ENCODE results near the gene SRPK3. TPM values are rescaled to one million over a fixed set of nuclear protein-coding genes. Genes with fewer than 3 reads are reported as not detected.
A peak's percentile ranks its signal among the peaks of the same experiment; 100 is the strongest.

The SRPK3 gene
- total RNA-seq, 2 donors from 2014 or later = not detected

GRCh38 chrX:153763298-153763932, 17.4 kb upstream of the SRPK3 start:
- no peaks in the 10 kb centered on the region for H3K9me3 Mint-ChIP-seq
- peaks cover 0 to 4% of the 10 kb centered on the region in 2 donors for H3K27me3 Mint-ChIP-seq
- no peaks in the 10 kb centered on the region for H3K36me3 Mint-ChIP-seq
- peaks cover 0 to 9% of the 10 kb centered on the region in 2 donors for H3K4me1 Mint-ChIP-seq (ENCODE audit: low read depth in 2 of 2)
- no peak for ATAC-seq
- no peak overlapping the region for H3K4me3 Mint-ChIP-seq
- H3K27ac Mint-ChIP-seq = no peak overlapping the region
- DNase-seq (ENCODE audit: low spot score) = peak; percentile 48

GRCh38 chrX:153763989-153764755, 16.7 kb upstream of the SRPK3 start, which contains the start of gene PLXNB3:
TSS of gene PLXNB3 (plus strand) at chrX:153764249. CDS start at chrX:153765536, 1,287 bp downstream.
- H3K9me3 Mint-ChIP-seq = no peaks in the 10 kb centered on the region
- H3K27me3 Mint-ChIP-seq = peaks cover 0 to 4% of the 10 kb centered on the region in 2 donors
- peak; percentile 79 for DNase-seq (ENCODE audit: low spot score)
- H3K4me3 Mint-ChIP-seq = no peak within 1 kb of the TSS
- ATAC-seq = peak; percentile 88 to 89
- peaks cover 0 to 9% of the 10 kb centered on the region in 2 donors for H3K4me1 Mint-ChIP-seq (ENCODE audit: low read depth in 2 of 2)
- H3K36me3 Mint-ChIP-seq = no peaks in the 10 kb centered on the region
- no peak within 1 kb of the TSS for H3K27ac Mint-ChIP-seq

- DNase-seq (ENCODE audit: low spot score) (no peak), ATAC-seq (no peak)
- H3K36me3 Mint-ChIP-seq = no peaks in the 10 kb centered on the region
- peaks cover 0 to 4% of the 10 kb centered on the region in 2 donors for H3K27me3 Mint-ChIP-seq
- H3K4me1 Mint-ChIP-seq (ENCODE audit: low read depth in 2 of 2) = peaks cover 0 to 9% of the 10 kb centered on the region in 2 donors
- H3K4me3 Mint-ChIP-seq = no peak overlapping the region
- no peaks in the 10 kb centered on the region for H3K9me3 Mint-ChIP-seq
- H3K27ac Mint-ChIP-seq = no peak overlapping the region
These were observed 16.1 kb upstream of the SRPK3 start for GRCh38 chrX:153764786-153765137.

- peaks cover 0 to 9% of the 10 kb centered on the region in 2 donors for H3K4me1 Mint-ChIP-seq (ENCODE audit: low read depth in 2 of 2)
These were observed 15.4 kb upstream of the SRPK3 start for GRCh38 chrX:153765138-153766079.

GRCh38 chrX:153766098-153766817, 14.6 kb upstream of the SRPK3 start:
- ATAC-seq (no peak), DNase-seq (ENCODE audit: low spot score) (peak; percentile 54)
- Mint-ChIP-seq H3K4me1 (ENCODE audit: low read depth in 2 of 2) (peaks cover 0 to 9% of the 10 kb centered on the region in 2 donors), H3K27me3 (peaks cover 0 to 4% of the 10 kb centered on the region in 2 donors), H3K4me3 (no peak overlapping the region), H3K36me3 (no peaks in the 10 kb centered on the region), H3K9me3 (no peaks in the 10 kb centered on the region), H3K27ac (no peak overlapping the region)

More at GRCh38 chrX:153765138-153766079, 15.4 kb upstream of the SRPK3 start:
- Mint-ChIP-seq H3K27ac (no peak overlapping the region), H3K27me3 (peaks cover 0 to 4% of the 10 kb centered on the region in 2 donors), H3K9me3 (no peaks in the 10 kb centered on the region), H3K4me3 (no peak overlapping the region), H3K36me3 (no peaks in the 10 kb centered on the region)
- DNase-seq (ENCODE audit: low spot score) (peak; percentile 58), ATAC-seq (no peak)

- Mint-ChIP-seq H3K27ac (no peak overlapping the region), H3K9me3 (no peaks in the 10 kb centered on the region), H3K36me3 (no peaks in the 10 kb centered on the region), H3K27me3 (peaks cover 0 to 4% of the 10 kb centered on the region in 2 donors), H3K4me3 (no peak overlapping the region), H3K4me1 (ENCODE audit: low read depth in 2 of 2) (peaks cover 0 to 9% of the 10 kb centered on the region in 2 donors)
- peak; percentile 59 for DNase-seq (ENCODE audit: low spot score)
- no peak for ATAC-seq
These were observed 13.8 kb upstream of the SRPK3 start for GRCh38 chrX:153766871-153767673.

GRCh38 chrX:153767674-153768055, 13.2 kb upstream of the SRPK3 start:
- Mint-ChIP-seq H3K36me3 (no peaks in the 10 kb centered on the region), H3K27me3 (peaks cover 0 to 4% of the 10 kb centered on the region in 2 donors), H3K4me3 (no peak overlapping the region), H3K4me1 (ENCODE audit: low read depth in 2 of 2) (peaks cover 0 to 9% of the 10 kb centered on the region in 2 donors), H3K27ac (no peak overlapping the region), H3K9me3 (no peaks in the 10 kb centered on the region)
- ATAC-seq (no peak), DNase-seq (ENCODE audit: low spot score) (peak; percentile 45)

GRCh38 chrX:153768311-153769157, 12.3 kb upstream of the SRPK3 start:
- DNase-seq (ENCODE audit: low spot score) = peak; percentile 58
- Mint-ChIP-seq H3K27ac (no peak overlapping the region), H3K4me3 (peak overlapping the region; percentile 44), H3K9me3 (no peaks in the 10 kb centered on the region), H3K36me3 (no peaks in the 10 kb centered on the region), H3K27me3 (peaks cover 0 to 4% of the 10 kb centered on the region in 2 donors), H3K4me1 (ENCODE audit: low read depth in 2 of 2) (peaks cover 0 to 9% of the 10 kb centered on the region in 2 donors)
- ATAC-seq = no peak

- H3K27me3 Mint-ChIP-seq = peaks cover 0 to 4% of the 10 kb centered on the region in 2 donors
- no peak overlapping the region for H3K4me3 Mint-ChIP-seq
- no peaks in the 10 kb centered on the region for H3K9me3 Mint-ChIP-seq
- H3K4me1 Mint-ChIP-seq (ENCODE audit: low read depth in 2 of 2) = peaks cover 0 to 5% of the 10 kb centered on the region in 2 donors
- ATAC-seq (no peak), DNase-seq (ENCODE audit: low spot score) (peak; percentile 59)
- H3K27ac Mint-ChIP-seq = no peak overlapping the region
- H3K36me3 Mint-ChIP-seq = no peaks in the 10 kb centered on the region
These were observed 11.5 kb upstream of the SRPK3 start for GRCh38 chrX:153769158-153769864.

- Mint-ChIP-seq H3K4me1 (ENCODE audit: low read depth in 2 of 2) (peaks cover 0 to 5% of the 10 kb centered on the region in 2 donors), H3K9me3 (no peaks in the 10 kb centered on the region), H3K27ac (no peak overlapping the region), H3K36me3 (no peaks in the 10 kb centered on the region), H3K27me3 (peaks cover 0 to 4% of the 10 kb centered on the region in 2 donors), H3K4me3 (no peak overlapping the region)
- DNase-seq (ENCODE audit: low spot score) (peak; percentile 57), ATAC-seq (no peak)
These were observed 10.8 kb upstream of the SRPK3 start for GRCh38 chrX:153769865-153770600.

All from natural killer cell treated with Interleukin-12 subunit alpha and Interleukin-12 subunit beta and Interleukin-15 and Interleukin-18, amount 100 ng/mL, for 72 hours (primary cell).